Breast epithelium (tissue), 4 donors: ENCODE results near the gene ODAD3. TPM values are rescaled to one million over a fixed set of nuclear protein-coding genes. Genes with fewer than 3 reads are reported as not detected.

Source experiments
- DNase-seq, 2 donors: peaks; one replicate each; pipeline ENCODE4 v3.0.0-alpha.2; 2019; ENCODE audit warnings: low spot score in 2 of 2
- H3K27ac ChIP-seq, 2 donors: fragments of 200-600 bp; sonication (generic) in 1 of 2; one replicate each; pipeline ENCODE4 v1.5.1; 2016 to 2019; ENCODE audit warnings: mild to moderate bottlenecking in 1 of 2
- H3K27me3 ChIP-seq, 2 donors: fragments of 200-600 bp; sonication (generic) in 1 of 2; one replicate each; pipeline versions ENCODE4 v1.5.1 to v1.6.0; 2017 to 2019; ENCODE audit warnings: control low read depth in 1 of 2, mild to moderate bottlenecking in 1 of 2
- H3K36me3 ChIP-seq: fragments of 200-600 bp; one replicate; pipeline ENCODE4 v1.5.1; 2019
- H3K4me1 ChIP-seq, 2 donors: fragments of 200-600 bp; sonication (generic); one replicate each; pipeline ENCODE4 v1.5.1; 2016 to 2019; ENCODE audit warnings: control low read depth in 1 of 2
- H3K4me3 ChIP-seq, 3 donors: fragments of 200-600 bp; sonication (generic); 1 replicate in 2 of 3; 2 replicates in 1 of 3; pipeline ENCODE4 v1.5.1; 2016 to 2019; ENCODE audit warnings: mild to moderate bottlenecking in 3 of 3, moderate library complexity in 2 of 3
- H3K9me3 ChIP-seq, 2 donors: fragments of 200-600 bp; sonication (generic) in 1 of 2; one replicate each; pipeline ENCODE4 v1.5.1; 2016 to 2019; ENCODE audit warnings: control low read depth in 1 of 2
- POLR2A ChIP-seq: fragments of 450-650 bp; IDR thresholded peaks from one replicate; pipeline ENCODE4 v1.6.1; 2016; ENCODE audit warnings: antibody characterized with exemption, mild to moderate bottlenecking, moderate library complexity
- POLR2AphosphoS5 ChIP-seq, 3 donors: sonication (generic); formaldehyde crosslinking; IDR thresholded peaks; one replicate each; pipeline ENCODE4 v1.6.1; 2017; ENCODE audit warnings: antibody characterized with exemption in 3 of 3
- intact Hi-C: fragments of 100-400 bp; cut with DNase I; formaldehyde crosslinking; loops from one replicate; pipeline ENCODE4 v1.15.1; 2023; ENCODE audit warnings: low total_unique reads
- total RNA-seq, 3 donors: library from RNA; depleted of rRNA; stranded (reverse); fragments of >200 nt; gene quantifications; one replicate each; pipeline ENCODE4 v1.1.0, GENCODE V29; 2016
- TF ChIP-seq, protein P1 (sequence below), 3 donors: fragments of 450-650 bp; IDR thresholded peaks; one replicate each; pipeline ENCODE4 v1.5.1; 2016 to 2017; ENCODE audit warnings: antibody characterized with exemption in 3 of 3, mild to moderate bottlenecking in 3 of 3, moderate library complexity in 3 of 3

ODAD3 gene
- total RNA-seq, 3 donors from 2014 or later: 0.33 to 0.59 TPM; not detected in 1

DNA sequence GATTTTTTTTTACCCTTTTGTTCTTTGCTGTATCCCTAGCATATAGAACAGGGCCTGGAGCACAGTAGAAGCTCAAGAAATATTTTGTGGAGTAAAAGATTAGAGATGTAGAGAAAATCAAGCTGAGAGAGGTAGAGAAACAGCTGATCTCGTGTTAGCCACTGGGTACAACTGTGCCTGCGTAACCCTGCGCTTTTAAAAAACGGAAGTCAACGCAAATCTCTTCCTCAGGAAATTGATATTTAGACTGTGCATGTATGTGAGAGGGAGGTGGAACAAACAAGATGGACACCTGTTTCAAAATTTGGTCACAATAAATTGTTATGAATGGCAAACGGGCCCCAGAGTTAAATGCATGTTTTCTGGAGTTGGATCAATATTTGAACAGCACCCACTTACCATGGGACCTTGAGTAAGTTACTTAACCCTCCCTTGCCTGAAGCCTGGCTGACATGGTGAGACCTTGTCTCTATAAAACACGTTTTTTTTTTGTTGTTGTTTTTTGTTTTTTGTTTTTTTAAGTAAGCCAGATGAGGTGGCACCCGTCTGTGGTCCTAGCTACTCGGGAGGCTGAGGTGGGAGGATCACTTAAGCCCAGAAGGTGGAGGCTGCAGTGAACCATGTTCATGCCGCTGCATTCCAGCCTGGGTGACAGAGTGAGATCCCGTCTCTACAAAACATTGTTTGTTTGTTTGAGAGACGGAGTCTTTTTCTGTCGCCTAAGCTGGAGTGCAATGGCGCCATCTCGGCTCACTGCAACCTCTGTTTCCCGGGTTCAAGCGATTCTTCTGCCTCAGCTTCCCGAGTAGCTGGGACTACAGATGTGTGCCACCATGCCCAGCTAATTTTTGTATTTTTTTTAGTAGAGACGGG lies 47.5 kb downstream of the ODAD3 start:
- TF ChIP-seq POLR2AphosphoS5 (IDR thresholded peaks at IDR 0.05): no peak
- TF ChIP-seq, protein P1, sequence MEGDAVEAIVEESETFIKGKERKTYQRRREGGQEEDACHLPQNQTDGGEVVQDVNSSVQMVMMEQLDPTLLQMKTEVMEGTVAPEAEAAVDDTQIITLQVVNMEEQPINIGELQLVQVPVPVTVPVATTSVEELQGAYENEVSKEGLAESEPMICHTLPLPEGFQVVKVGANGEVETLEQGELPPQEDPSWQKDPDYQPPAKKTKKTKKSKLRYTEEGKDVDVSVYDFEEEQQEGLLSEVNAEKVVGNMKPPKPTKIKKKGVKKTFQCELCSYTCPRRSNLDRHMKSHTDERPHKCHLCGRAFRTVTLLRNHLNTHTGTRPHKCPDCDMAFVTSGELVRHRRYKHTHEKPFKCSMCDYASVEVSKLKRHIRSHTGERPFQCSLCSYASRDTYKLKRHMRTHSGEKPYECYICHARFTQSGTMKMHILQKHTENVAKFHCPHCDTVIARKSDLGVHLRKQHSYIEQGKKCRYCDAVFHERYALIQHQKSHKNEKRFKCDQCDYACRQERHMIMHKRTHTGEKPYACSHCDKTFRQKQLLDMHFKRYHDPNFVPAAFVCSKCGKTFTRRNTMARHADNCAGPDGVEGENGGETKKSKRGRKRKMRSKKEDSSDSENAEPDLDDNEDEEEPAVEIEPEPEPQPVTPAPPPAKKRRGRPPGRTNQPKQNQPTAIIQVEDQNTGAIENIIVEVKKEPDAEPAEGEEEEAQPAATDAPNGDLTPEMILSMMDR (IDR thresholded peaks at IDR 0.05): no peak
- Histone ChIP-seq H3K4me3 (no peak overlapping the region), H3K36me3 (no peaks in the 10 kb centered on the region), H3K27ac (no peak overlapping the region), H3K4me1 (peaks cover 0 to 8% of the 10 kb centered on the region in 2 donors), H3K27me3 (peaks cover 0 to 12% of the 10 kb centered on the region in 2 donors), H3K9me3 (no peaks in the 10 kb centered on the region)
- DNase-seq: no peak
- intact Hi-C loops: no loop called here

DNA sequence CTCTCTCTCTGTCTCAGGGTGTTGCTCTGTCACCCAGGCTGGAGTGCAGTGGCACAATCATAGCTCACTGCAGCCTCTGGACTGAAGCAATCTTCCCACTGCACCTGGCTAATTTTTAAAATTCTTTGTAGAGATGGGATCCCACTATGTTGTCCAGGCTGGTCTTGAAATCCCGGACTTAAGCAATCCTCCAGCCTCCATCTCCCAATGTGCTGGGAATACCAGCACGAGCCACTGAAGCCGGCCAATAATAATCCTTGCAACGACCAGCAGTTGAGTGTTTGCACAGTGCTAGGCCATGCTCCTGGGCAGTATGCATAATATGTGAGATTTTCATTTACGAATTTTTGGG lies 50.2 kb downstream of the ODAD3 start:
- intact Hi-C loops: no loop called here
- no peak overlapping the region for H3K27ac ChIP-seq
- H3K36me3 ChIP-seq: no peaks in the 10 kb centered on the region
- DNase-seq: no peak
- H3K4me3 ChIP-seq: no peak overlapping the region
- TF ChIP-seq, protein P1 (IDR thresholded peaks at IDR 0.05): no peak
- TF ChIP-seq POLR2AphosphoS5 (IDR thresholded peaks at IDR 0.05) (no peak), POLR2A (no peak)
- peaks cover 0 to 18% of the 10 kb centered on the region in 2 donors for H3K4me1 ChIP-seq
- peaks cover 3 to 13% of the 10 kb centered on the region in 2 donors for H3K27me3 ChIP-seq
- no peaks in the 10 kb centered on the region for H3K9me3 ChIP-seq

DNA sequence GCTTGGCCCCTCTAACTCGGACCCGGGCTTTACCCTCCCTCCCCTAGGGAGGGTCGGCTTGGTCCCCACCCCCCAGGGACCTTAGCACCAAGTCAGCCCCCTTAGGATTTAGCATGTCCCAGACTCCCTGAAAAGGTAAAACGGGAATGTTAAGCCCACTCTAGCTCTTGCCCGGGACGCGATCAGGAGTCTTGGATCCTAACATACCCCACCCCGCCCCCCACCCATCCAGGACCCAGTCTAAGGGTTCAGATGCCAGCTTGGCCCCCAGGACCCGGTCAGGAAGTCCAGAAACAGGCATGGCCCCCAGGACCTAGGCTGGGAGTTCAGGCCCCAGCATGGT lies 51.2 kb downstream of the ODAD3 start:
- Histone ChIP-seq H3K36me3 (no peaks in the 10 kb centered on the region), H3K4me1 (peaks cover 0 to 18% of the 10 kb centered on the region in 2 donors), H3K9me3 (no peaks in the 10 kb centered on the region), H3K27ac (peak overlapping the region in 1 of 2 donors; percentile 23), H3K27me3 (peaks cover 3 to 13% of the 10 kb centered on the region in 2 donors), H3K4me3 (peak overlapping the region; percentile 36 to 52 (median 44))
- TF ChIP-seq, protein P1 (IDR thresholded peaks at IDR 0.05): no peak
- TF ChIP-seq POLR2A (no peak), POLR2AphosphoS5 (IDR thresholded peaks at IDR 0.05) (no peak)
- intact Hi-C loops: no loop called here
- no peak for DNase-seq

DNA sequence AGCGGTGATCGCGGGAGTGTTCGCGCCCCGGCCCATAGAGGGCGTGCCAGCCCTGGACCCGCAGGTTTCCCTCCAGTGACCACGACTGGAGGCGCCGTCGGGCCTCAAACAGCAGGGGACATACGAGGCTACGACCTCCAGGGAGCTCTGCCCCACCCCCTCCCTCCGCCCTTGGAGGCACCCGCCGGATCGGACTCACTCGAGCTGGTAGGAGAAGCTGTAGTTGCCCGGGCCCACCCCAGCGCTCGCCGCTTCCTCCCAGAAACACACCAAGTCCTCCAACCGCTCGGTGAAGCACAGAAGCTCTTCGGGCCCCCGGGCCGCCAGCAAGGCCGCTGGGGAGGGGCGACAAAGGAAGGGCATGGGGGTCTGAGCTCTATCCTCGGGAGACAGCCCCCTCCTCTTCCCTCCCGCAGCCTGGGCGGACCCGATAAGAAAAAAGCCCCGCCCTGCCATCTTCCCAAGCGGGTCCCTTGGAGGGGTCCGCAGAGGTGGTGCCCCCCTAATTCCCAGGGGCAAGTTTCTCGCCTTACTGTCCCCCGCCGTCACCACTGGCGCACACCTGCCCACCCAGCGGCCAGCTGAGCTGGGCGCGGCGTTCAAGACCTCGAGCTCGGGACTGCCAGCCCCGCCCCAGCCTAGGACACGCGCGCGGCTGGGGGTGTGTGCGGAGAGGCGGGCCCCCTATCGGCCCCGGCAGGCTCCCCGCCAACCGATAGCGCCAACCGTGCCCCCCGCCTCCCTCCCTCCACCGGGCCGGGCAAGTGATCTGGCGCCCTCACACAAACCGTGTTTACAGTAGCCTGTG lies 51.8 kb downstream of the ODAD3 start:
- Histone ChIP-seq H3K27me3 (peaks cover 3 to 13% of the 10 kb centered on the region in 2 donors), H3K4me1 (peaks cover 0 to 18% of the 10 kb centered on the region in 2 donors), H3K27ac (no peak overlapping the region), H3K4me3 (peak overlapping the region; percentile 36 to 52 (median 44)), H3K9me3 (no peaks in the 10 kb centered on the region), H3K36me3 (no peaks in the 10 kb centered on the region)
- DNase-seq: no peak
- intact Hi-C loops: no loop called here
- TF ChIP-seq, protein P1 (IDR thresholded peaks at IDR 0.05): peak; percentile 20 to 53 (median 29)
- no peak for TF ChIP-seq POLR2AphosphoS5 (IDR thresholded peaks at IDR 0.05)
- no peak for TF ChIP-seq POLR2A
